EL (cell line): ENCODE data around the gene NFIA.

Experiments used
- DNase-seq: peaks from one replicate; pipeline ENCODE4 v3.0.0-alpha.2; 2016

The NFIA gene

DNA sequence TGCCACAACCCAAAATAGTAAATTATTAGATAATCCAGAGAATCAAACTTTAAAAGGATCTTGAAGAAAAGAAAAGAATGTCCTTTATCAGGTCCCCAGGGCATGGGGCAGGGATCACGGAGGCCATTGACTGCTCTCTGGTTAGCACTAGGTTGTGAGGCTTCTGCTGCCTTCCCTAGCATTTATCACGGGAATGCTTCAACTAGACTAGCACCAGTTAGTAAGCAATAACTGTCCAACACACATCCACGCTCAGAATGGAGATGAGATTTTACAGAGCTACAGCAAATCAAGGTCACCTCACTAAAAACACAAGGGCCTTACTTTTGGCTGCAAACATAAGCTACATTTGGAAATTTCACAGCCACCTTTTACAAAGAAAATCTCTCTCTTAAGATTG, 304.0 kb downstream of the NFIA start:
- DNase-seq: no peak

DNA sequence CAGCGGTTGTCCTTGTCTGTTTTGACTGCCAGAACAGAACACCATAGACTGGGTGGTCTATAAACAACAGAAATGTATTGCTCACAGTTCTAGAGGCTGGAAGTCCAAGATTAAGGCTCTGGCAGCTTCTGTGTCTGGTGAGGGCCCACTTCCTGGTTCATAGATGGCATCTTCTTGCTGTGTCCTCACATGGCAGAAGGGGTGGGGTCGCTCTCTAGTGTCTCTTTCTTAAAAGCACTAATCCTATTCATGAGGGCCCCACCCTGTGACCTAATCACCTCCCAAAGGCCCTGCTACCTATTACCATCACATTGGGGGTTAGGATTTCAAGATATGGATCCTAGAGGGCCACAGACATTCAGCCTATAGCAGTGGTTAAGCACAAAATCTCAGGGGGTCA, 304.4 kb downstream of the NFIA start:
- DNase-seq: no peak

DNA sequence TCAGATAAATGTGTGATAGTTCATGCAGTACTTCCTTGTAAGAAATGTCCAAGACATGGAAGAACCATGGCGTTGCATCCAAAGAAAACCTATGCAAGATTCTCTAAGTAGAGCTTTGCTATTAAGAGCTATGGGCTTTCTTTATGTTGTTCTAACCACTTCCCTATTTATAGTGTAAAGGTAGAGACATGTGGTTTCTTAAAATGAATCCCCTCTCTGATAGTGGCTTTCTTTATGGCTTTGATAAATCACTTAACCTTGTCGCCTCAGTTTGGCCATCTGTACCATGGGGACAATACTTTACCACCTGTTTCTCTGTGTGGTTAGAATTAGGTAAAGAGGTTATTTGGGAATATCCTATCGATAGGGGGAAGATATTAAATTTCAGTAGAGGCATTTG, 305.5 kb downstream of the NFIA start:
- DNase-seq: no peak

DNA sequence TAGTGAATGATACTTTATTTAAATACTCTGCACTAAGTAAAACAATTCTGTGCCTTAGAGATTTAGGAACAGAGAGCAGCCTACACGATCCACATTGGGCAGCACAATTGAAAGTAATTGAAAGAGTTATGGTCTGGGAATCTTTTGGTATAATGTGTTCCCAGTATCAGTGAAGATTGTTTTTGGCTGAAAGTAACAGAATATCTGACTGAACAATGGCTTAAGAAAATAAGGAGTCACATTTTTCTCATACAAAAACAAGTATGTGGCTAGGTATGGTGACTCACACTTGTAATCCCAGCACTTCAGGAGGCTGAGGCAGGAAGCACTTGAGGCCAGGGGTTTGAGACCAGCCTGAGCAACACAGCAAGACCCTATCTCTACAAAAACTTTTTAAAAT, 306.2 kb downstream of the NFIA start:
- DNase-seq: peak; percentile 23

DNA sequence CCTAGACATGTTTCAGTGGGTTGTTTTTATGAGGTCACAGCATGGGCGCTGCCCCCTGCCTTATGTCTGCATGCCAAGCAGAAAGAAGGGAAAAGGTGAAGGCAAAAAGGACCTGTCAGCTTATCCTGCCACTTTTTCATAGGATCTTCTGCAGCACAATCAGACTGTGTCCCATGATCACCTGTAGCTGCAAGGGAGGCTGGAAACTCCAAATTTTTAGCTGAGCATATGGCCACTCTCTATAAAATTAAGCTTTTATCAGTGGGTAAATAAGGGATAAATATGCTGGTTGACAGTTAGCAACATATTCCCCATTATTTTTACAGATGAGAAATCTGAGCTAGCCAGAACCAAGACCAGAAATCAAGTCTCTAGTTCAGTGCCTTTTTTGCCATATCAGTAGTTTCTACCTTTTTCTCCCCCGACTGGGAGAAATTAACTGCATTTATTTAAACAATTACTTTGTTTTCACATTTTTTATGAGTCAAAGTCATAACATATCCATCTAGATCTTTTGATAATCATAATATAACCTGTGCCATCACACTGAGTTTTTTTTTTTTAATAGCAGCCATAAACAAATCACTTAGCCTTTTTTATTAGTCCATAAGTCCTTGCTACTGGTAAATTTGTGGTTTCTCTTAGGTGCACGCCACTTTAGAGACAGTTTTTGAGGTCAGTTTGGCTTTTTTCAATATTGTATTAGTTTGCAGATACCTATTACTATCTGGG, 307.0 kb downstream of the NFIA start:
- no peak for DNase-seq

DNA sequence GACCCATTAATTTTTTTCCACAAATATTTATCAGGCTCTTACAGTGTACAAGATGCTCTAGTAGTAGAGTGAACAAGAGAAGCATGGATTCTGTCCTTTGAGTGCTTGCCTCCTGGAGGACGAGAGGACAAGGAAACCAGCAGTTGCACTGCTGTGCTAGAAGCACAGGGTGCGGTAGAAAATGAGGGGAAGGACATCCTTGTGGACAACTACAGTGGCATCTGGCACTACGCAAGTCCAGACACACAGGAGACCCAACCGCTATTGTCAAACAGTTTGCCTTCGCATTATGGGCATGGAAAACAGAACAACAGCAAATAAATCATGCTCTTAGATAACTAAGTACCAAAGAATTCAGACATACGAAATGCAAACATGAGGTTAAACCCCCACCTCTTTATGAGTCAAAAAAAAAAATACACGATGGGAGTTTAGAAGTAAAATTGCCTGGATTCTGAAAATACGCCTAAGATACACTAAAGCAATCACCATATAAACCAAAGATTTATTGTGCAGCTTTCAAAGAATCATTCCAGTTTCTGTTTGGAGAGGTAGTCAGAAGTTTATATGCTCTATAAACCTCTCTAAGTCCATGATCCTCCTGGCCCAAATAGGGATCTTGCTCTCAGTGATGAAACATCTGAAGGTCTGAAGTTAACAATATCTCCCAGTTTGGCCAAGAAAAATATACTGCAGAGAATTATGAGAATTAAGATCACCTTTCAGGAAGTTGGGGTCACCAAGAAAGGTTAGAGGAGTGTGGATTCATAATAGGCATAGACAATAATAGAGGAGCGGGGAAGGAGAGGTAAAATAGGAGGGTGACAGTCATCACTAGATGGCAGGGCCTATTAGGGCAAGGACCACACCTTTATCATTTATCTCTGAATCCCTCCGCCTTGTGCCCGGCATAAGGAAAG, 307.8 kb downstream of the NFIA start:
- no peak for DNase-seq

DNA sequence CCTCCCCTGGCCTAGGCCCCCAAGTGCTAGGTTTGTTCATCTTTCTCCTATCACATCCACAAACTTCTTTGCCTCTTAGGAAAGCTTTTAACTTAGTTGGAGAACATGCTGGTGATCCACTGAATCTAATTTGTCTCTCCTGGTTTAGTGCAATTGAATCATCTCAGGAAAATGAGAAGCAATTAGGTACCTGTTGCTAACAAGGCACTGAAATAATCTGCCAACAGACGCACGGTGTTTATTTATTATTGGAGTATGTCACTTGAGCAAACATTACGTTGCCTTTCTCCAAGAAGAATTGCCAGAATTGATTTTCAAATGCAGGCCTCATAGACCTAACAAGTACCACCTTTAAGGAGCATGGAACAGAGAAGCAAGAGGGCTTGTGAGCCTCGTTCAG, 309.4 kb downstream of the NFIA start:
- no peak for DNase-seq

DNA sequence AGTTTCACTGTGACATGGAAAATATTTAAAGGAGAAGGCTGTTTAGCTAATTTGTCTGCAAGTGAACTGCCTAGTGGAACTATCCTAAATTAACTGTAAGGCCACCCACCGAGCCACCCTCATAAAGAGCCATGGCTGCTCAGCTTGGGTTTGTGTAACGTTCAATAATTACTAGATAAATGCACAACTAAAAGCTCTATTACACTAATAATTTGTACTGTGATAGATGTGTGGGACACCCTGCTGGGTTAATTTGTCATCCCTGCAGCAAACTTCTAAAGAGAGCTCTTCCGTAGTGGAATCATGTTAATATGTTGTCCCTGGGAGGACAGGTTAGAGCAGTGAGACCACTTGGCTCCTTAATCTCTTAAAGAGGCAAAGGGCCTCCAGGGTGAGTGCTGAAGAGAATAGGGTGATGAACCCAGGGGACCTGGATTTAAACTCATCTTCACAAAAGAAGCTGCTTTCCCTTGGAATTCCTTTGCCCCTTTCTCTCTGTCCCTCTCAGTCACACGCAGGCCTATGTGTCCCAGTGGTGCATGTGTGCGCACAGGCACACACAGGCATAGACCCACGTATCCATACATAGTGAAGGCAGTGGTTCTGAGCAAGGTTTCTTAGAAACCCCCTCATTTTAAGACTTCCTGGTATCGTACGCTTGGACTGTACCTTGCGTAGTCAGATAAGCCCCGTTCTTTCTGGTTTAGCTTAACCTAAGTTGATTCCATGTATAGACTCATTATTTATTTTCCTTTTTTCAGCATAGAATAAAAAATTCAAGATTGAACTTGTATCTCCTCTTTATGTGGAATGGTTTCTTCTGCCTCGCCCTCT, 310.3 kb downstream of the NFIA start:
- no peak for DNase-seq

DNA sequence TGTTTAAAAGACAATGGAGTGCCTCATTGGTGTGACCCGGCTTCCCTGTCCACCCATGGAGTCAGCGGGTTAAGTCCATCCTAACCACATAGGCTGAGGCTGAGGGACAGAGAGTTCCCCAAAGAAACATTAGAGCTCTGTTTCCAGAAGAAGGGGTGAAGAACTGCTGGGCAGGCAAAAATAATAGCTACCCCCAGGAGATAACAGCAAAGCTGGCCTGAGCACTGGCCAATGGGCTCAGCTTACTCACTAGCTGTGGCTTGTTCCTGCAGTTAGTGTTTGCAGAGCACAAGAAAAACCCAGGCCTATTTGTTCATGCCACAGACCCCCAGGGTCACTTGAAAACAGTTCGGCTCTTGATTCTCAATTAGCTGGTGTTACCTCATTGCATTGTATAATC, 311.2 kb downstream of the NFIA start:
- DNase-seq: no peak

DNA sequence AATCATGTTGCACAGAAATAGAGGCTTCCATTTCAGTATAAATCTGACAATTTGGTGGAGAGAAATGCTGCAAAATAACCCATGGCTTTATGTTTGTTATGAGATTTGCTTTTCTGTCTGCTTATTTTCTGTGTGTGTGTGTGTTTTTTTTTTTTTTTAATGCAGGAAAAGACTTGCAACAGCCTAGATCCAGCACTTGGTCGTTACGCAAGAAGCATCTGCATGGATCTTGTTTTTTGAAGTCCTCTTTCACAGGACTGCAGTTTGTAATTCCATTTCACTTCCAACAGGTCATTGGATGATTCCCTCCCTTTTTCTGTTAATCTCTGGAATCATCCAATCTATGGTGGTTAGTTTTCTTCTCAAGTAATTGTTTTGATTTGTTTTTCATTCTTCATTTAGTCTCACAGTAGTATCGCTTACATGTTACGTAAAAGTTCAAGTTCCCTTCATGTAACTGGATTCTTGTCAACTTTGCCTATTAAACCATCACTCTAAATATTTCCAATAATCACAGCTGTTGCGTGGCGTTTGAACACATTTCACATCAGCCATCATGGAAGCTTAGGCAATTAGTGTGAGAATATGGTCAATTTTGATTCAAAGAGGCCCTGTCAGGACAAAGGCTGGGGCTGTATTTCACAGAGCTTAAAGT, 312.9 kb downstream of the NFIA start:
- DNase-seq: no peak

DNA sequence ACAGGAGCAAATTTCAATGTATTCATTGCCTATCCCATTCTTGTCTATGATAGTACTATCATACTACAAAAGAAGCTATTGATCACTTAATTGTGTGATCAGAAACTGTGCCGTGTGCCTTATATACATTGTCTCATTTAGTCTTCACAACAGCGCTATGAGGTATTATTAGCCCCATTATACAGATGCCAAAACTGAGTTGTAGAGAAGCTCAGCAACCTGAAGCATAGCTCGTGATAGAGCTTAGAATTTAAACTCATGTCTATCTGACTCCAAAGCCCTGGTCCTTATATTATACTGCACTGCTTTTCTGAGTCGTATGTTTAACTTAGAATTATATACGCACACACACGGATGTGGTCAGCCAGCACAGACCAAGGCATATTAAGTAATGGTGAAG, 315.1 kb downstream of the NFIA start:
- no peak for DNase-seq

DNA sequence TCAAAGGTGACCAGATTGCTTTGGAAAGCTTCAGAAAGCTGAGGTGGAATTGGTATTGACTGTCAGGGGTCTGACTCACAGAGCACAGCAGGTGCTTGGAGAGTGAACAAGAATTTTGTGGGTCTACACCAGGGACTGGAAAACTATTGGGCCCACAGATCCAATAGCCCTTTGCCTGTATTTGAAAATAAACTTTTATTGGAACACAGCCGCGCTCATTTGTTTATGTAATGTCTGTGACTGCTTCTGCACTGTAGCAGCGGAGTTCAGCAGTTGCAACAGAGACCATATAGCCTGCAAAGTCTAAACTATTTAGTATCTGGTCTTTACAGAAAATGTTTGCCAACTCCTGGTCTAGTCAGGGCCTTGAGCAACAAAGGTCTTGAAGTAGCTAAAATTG, 315.6 kb downstream of the NFIA start:
- DNase-seq: no peak

DNA sequence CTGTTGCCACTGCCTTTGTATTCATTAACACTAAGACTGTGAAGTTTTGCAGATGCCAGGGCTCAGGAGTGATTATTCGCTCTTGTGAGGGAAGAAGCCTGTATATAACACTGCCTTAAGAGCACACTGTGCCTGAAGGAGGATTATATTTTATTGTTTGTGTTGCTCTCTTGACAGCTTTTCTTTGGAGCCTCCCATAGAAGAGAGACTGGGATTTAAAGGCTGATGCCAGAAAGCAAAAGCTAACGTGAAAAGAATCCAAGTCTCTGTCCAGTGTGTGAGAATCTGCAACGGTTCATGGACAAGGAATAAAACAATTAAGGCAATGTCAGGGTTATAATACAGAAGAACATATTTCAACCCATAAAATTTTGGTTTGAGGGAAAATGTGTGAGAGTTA, 316.8 kb downstream of the NFIA start:
- no peak for DNase-seq

DNA sequence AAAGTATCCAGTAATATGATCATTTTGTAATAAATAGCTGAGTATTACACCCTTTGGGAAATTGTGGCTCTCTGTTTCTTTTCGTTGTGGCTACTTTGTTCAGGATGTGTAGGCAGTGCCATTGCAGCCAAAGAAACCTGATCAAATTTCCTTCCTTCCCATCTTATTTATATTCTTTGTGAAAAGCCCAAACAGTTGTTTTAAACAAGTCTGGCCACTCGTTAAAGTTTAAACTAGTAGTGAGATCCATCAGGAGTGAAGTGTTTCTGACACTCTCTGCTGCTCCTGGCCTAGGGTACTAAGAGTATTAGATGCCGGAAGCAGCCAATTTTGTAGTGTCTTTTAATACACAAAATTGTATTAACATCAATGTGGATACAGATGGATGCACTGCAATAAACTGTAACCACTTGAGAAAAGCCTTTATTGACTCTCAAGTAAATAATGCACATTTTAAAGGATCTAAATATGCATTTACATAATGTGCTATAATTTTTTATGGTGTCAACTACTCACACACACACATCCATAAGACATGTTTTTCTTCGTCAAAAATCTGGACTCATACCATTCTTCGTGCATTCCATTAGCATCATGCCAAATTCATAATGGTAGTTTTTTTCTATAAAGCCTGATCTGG, 317.9 kb downstream of the NFIA start:
- DNase-seq: no peak

DNA sequence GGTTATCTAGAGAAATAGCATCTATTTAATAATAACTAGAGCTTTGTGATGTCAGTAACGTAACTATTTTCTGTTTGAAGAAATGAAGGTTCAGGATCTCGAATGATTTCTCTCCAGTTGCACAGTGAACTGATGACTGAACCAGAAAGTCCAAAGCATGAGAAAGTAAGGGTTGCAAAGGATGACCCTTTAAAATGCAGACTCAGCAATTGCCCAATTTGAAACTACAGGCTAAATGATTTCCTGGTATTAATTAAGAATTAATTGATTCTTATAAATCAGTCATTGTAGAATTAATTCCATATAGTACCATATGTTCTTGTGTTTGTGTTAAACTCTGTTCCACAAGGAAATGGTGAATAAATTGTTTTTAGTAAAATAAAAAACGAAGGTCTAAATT, 318.6 kb downstream of the NFIA start:
- no peak for DNase-seq

DNA sequence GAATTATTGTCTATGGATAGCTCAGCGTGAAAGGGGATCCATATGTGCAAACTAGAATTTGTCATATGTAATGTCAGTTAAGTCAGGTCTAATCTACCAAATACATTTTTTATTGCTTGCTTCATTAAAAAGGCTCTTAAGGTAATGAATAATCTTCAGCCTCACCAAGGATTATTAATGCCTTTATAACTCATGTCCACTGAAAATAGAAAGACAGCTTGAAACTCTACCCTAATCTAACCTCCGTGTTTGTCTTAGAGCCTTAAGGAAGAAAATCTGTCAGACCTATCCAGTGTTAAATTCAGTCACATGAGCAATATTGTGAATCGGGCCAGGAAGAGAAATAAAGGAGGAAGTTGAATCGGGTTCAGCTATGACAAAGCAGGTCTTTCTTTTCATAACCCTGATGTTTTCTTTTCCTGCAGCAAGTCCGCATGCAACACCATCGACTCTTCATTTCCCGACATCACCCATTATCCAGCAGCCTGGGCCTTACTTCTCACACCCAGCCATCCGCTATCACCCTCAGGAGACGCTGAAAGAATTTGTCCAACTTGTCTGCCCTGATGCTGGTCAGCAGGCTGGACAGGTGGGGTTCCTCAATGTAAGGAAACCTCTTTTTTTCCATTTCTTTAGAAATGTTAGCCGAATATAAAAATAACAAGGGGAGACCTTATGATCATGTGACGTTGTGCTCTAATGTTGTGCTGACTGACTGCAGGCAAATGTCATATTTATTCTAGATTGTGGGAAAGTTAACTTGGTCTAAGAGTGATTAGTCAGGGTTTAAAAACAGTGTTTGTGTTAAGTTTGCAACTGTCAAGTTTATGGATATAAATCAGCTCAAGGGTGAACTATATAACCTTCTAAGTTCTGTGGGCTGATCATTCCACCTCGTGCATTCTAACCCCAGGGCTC, 321.6 kb downstream of the NFIA start:
- no peak for DNase-seq

DNA sequence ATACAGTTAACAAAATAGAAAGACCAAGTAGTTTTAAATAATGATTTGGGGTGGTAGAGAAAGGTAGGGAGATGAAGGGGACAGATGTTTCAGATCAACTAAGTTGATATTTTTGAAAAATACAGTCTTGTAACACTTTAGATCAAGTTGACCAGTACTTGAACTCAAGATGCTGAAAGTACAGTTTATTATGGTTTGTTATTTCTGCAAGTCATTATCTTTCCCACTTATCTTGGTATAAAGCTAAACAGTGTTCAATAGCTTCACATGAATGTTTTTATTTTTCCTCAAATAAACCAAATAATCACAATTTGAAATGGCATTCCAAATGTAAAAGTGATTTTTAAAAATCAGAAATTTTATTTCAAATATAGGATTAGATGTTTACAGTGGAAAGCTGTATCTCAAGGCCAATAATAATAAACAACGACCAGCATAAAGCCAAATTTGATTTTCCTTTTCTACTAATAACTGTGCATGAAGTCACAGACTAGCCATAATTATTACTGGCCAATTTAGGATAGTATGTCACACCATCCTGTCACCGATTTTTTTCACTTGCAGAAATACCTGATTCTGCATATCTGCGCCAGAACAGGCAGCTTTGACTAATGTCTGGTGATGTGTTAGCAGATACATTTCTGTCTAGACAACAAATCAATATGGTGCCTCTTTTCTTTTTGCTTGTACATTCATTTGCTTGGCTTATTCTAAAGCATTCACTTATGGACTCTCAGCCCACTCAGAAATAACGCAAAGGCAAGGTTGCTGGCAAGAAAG, 322.4 kb downstream of the NFIA start:
- DNase-seq: no peak

DNA sequence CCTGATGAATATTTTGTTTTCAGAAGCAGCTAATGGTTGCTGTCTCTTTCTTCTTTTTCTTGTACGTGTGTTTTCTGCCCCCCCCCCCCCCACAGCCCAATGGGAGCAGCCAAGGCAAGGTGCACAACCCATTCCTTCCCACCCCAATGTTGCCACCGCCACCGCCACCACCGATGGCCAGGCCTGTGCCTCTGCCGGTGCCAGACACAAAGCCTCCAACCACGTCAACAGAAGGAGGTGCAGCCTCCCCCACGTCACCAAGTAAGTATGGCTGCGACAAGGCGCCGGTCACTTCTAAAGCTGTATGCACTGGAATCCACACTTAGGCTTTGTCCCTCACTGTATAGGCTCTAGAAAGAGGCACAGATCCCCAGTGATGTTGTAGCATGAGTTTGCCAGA, 324.1 kb downstream of the NFIA start:
- DNase-seq: no peak

DNA sequence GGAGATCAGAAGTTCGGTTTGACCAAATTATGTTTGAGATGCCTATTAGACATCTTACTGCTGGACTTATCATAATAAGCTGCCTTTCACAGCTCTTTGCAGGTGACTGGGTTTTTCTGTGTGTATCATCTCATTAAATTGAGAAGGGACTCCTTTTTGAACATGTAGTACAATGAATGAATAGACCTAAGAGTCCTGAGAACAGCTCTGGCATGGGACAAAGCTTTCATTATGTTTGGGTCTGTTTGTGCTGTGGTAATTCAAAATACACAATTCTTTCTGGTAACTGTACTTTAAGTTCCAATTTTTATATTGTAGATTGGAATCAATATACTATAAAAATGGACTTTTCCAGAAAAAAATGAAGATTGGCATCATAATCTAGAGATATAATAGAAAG, 330.2 kb downstream of the NFIA start:
- no peak for DNase-seq

DNA sequence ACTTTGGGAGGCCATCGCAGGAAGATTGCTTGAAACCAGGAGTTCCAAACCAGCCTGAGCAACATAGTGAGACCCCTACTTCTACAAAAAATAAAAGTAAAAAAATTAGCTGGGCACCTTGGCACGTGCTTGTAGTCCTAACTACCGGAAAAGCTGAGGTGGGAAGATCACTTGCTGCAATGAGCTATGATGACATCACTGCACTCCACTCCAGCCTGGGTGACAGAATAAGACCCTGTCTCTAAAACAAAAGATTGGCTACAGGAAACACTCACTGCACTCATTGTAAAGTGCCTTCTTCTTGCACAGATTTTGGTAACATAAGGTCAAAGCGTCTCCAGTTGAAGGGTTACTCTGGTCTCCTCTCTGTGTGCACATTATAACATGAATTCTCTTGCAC, 336.8 kb downstream of the NFIA start:
- no peak for DNase-seq

DNA sequence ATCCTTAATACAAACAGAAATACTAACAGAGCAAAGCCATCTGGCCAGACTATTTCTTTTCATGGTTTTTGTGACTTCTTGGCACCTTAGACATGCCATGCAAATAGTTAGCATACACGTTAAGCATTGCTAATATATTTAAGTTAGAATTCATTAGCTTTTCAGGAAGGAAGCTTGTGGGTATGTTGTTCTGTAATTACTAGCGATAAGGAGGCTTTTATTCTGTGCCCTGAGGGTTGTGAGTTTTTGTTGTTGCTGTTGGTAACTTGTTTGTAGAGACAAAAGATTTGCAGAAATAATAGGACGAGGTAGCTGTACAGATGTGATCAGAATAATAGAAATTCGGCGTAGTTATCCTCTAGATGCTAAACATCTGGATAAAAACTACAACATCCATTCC, 337.3 kb downstream of the NFIA start:
- no peak for DNase-seq
